HG03039 (cell line): Measurements from ENCODE around the gene WNK1.
"Not testable (repeated sequence)": the region's sequence is repeated elsewhere in the genome, so short reads cannot be mapped to it uniquely, and the experiment has no call there.

ENCODE experiments used
- ATAC-seq: cut with Tn5 transposase; IDR thresholded peaks from one replicate; pipeline ENCODE4 v1.9.1; 2021; ENCODE audit warnings: mild to moderate bottlenecking, moderate library complexity; ENCODE audit not compliant: unreplicated experiment

Gene WNK1

GRCh38 chr12:740921-741320 is 11.5 kb upstream of the WNK1 start:
- ATAC-seq = no peak

GRCh38 chr12:749751-750270 is 2.6 kb upstream of the WNK1 start:
- no peak for ATAC-seq

DNA sequence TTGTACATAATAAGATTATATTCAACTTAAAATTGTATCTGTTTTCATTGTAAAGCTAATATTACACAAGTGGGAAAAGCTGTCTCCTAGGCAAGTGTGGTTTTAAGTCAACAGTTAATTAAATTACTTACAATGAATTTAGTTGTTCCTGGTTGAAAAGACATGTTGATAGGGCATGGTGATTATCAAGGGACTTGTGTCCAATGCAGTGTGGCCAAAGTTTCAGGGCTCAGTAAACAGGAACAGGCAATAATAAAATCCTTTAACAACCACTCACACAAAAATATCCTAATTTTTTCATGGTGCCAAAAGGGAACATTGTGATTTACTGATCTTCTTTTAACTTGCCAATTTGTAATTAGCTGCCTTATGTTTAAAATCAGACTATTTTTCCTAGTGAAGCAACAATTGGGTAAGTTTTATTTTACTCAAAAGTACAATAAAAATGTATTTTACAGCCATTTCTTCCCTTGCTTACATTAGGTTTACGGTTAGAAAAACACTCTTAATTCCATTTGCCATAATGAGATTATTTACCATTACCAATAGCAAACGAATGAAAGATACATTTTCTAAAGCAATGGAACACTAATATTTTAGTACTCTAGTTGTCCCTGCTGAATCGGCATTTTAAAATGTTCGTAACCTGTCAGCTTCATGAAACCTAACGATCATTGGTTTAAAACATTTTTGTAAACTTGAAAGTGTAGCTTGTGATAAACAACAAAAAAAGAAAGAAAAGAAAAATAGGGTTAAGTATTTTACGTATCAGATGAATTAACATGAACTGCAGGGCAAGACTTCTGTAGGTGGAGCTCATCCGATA is 1.8 kb upstream of the WNK1 start:
- no peak for ATAC-seq

- peak; percentile 32 for ATAC-seq
Observed at GRCh38 chr12:751192-751998, 984 bp upstream of the WNK1 start.

DNA sequence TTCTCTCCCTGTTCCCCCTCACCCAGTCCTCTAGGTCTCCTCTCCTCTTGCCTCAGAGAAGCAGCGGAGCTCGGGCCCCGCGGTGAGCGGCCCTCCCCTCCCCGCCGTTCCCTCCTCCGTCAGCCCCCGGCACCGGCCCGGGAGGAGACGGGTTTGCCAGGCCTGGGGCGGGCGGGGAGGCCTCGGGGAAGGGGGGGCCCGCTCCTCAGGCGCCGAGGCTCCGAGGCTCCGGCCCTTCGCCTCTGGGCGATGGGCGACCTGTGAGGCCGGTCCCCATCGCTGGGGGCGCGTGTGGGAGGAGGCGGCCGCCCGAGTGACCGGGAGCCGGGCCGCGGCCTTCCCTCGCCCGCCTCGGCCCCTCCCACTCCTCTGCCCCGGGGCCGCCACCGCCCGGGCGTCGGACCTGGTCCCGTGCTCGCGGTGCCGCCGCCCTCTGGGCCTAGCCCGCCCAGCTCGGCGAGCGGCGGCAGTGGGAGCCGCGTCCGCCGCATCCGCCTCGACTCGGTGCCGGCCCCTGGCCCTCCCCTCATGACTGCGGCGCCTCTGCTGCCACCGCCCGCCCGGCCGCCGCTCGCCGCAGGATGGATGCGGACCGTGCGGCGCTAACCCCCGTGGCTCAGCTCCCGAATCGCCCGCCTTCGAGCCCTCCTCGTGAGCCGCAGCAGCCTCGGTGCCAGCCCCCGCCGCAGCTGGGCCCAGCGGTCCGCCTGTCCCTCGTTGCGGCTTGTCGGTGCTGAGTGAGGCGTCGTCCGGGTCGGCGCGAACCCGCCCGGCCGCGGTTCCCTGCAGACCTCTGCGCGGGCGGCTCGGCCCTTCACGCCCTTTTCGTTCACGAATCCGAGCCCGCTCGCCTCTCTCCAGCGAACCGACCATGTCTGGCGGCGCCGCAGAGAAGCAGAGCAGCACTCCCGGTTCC is 574 bp downstream of the WNK1 start:
- peak; percentile 34 for ATAC-seq

DNA sequence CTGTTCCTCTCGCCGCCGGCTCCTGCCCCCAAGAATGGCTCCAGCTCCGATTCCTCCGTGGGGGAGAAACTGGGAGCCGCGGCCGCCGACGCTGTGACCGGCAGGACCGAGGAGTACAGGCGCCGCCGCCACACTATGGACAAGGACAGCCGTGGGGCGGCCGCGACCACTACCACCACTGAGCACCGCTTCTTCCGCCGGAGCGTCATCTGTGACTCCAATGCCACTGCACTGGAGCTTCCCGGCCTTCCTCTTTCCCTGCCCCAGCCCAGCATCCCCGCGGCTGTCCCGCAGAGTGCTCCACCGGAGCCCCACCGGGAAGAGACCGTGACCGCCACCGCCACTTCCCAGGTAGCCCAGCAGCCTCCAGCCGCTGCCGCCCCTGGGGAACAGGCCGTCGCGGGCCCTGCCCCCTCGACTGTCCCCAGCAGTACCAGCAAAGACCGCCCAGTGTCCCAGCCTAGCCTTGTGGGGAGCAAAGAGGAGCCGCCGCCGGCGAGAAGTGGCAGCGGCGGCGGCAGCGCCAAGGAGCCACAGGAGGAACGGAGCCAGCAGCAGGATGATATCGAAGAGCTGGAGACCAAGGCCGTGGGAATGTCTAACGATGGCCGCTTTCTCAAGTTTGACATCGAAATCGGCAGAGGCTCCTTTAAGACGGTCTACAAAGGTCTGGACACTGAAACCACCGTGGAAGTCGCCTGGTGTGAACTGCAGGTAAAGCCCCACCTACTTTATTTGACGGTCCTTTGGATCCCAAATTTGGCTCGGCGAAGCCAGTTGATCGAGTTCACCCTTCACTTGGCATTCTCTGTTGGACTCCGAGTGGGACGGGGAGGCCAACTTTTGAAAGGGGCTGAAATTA is 1.5 kb downstream of the WNK1 start:
- no peak for ATAC-seq

DNA sequence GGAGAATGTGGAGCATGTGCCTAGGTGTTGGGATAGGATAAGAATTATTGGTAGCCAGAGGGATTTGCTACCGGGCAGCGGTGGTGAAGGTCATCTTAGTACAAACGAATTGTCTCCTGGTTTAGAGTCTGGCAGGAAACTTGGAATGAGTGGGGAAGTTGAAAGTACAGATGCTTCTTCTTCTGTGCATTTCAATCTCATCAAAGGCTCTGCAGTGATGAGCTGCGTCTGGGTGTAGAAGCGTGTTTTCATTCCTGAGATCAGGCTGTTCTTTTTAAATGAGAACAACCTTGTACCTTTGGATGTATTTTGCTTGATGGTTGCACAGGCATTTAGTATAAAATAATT is 2.1 kb downstream of the WNK1 start:
- ATAC-seq = no peak

GRCh38 chr12:754851-755562 is 2.6 kb downstream of the WNK1 start:
- ATAC-seq = no peak

GRCh38 chr12:759628-760027 is 7.2 kb downstream of the WNK1 start:
- no peak for ATAC-seq

DNA sequence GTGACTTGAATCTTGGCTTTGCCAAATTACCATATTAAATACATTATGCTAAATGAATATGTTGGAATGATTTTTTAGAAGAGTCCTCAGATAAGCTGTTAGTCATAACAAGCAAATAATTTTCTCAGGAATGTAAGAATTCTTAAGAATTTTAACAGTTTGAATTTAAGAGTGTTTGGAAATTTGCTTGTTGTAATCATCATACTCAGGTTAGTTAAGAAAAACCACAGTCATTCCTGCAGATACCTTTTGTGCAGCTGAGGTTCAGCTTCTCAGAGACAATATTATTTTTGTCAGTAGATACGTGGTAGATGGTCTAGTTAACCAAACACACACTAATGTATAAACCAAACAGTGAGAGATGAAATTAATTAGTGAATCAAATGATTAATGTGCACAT is 8.9 kb downstream of the WNK1 start:
- no peak for ATAC-seq

DNA sequence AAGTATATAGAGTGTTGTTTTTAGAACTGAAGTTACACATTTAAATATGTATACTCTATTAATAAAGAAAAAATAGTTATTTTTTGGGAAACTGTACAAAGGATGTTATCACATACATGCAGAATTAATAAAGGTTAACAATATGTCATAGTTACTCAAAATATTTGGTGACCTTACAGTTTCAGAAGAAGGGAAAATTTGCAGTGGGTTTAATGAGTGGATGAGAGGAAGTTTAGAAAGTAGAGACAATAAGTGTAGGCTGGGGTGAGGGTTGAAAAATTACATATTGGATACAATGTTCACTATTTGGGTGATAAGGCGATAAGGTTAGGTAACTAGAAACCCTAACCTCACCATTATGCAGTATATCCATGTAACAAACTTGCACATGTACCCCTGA is 13.5 kb downstream of the WNK1 start:
- ATAC-seq = no peak

DNA sequence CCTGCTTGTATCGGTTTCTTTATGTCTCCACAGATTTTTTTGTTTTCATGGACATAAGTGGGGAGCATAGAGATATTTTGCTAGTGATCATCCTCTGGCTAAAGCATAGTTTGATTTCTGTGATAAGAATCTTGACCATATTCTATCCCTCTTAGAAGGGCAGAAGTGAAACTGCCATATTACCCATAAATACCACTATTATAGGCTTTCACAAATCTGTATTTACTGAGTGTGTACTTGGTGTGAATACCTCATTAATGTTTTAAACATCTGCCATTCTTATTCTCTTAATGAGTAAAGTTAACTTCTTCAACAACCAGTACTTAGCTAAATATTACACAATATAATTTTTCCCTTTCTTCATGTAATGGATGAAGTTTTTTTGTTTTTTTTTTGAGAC is 16.1 kb downstream of the WNK1 start:
- no peak for ATAC-seq

GRCh38 chr12:770479-770878 is 18.1 kb downstream of the WNK1 start:
- ATAC-seq = no peak

GRCh38 chr12:772056-772697 is 19.8 kb downstream of the WNK1 start:
- no peak for ATAC-seq

GRCh38 chr12:774051-774614 is 21.8 kb downstream of the WNK1 start:
- ATAC-seq = no peak

- not testable (repeated sequence) for ATAC-seq
Observed at GRCh38 chr12:775973-776771, 23.8 kb downstream of the WNK1 start.

DNA sequence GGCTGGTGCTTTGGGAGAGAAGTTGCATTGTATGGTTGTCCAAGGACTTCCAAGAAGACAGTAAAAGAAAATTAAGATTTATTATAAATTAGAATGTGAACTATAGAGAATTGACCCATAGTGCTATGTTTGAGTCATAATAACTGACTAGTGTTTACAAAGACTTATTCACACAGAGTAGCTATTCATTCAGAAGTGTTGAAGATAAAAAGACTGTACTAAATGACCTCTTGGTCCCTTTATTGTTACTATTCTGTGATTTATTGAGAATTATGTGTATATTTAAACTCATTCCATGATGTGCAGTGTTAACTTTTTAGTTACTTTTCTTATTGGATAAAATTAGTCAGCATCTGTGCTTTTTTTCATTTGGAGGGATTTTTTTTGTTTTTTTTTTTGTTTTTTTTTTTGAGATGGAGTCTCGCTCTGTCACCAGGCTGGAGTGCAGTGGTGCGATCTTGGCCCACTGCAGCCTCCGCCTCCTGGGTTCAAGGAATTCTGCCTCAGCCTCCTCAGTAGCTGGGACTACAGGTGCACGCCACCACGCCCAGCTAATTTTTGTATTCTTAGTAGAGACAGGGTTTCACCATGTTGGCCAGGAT is 24.5 kb downstream of the WNK1 start:
- ATAC-seq = not testable (repeated sequence)
